ENCODE measurements around the gene NUDT2. TPM values are rescaled to one million over a fixed set of nuclear protein-coding genes. Genes with fewer than 3 reads are reported as not detected.

Gene NUDT2
- total RNA-seq, 1 experiment from 2014 or later = 17.8 TPM

DNA sequence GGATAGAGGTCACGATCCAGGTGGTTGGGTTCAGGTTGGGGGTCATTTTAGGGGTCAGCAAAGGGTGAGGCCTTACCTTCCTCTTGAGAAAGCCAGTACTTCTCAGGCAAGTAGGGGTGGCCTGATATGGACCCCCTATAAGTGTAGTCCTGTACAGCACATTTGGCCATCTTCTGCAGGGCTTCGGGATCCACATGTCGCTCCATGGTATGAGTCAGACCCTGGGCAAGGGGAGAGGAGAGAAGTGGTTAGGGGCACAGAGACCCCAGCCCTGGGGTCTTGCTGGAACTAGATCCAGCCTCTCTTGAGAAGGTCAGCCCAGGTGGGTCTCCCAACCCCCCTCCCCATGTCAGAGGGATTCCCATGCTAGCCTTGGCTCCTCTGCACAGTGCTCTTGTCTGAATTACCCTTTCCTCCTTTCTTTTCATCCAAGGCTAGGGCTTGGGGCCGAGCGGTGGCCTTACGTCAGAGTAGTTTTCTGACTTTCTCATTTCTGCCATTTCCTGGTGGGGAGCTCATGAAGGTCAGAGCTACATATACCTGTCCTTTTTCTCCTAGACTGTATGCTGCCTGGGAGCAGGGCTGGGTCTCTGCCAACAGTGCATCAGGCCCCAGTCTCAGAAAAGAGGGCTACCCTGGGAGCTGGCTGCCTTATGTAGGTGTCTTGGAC lies 56.3 kb downstream of the NUDT2 start (continued):
- no peak for TF ChIP-seq STAT6 (CRISPR knock-in tag; conservative IDR thresholded peaks at IDR 0.05; ENCODE audit: low read depth)
- TF ChIP-seq, protein P1, sequence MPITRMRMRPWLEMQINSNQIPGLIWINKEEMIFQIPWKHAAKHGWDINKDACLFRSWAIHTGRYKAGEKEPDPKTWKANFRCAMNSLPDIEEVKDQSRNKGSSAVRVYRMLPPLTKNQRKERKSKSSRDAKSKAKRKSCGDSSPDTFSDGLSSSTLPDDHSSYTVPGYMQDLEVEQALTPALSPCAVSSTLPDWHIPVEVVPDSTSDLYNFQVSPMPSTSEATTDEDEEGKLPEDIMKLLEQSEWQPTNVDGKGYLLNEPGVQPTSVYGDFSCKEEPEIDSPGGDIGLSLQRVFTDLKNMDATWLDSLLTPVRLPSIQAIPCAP (CRISPR knock-in tag; IDR thresholded peaks at IDR 0.05) = no peak
- no peak for TF ChIP-seq HMGA2 (CRISPR knock-in tag; IDR thresholded peaks at IDR 0.05)
- TF ChIP-seq E2F5 (CRISPR knock-in tag; IDR thresholded peaks at IDR 0.05) = no peak

GRCh38 chr9:34386656-34387055 lies 57.3 kb downstream of the NUDT2 start:
- POLR2A ChIA-PET = interaction anchor here (0.5 kb wide), 1 partner anchor 319 kb away, joined by 4 read pairs; no protein-coding TSS in a partner anchor
- no peak for DNase-seq (ENCODE audit: low spot score)
- Mint-ChIP-seq H3K4me1 (peaks cover 3% of the 10 kb centered on the region), H3K9me3 (no peaks in the 10 kb centered on the region), H3K27me3 (ENCODE audit: low read depth) (peaks cover 34% of the 10 kb centered on the region), H3K36me3 (no peaks in the 10 kb centered on the region), H3K4me3 (no peak overlapping the region), H3K27ac (no peak overlapping the region)
- TF ChIP-seq, protein P1 (CRISPR knock-in tag; IDR thresholded peaks at IDR 0.05) = no peak
- TF ChIP-seq KAT7 (CRISPR knock-in tag; IDR thresholded peaks at IDR 0.05; ENCODE audit: borderline replicate concordance) (no peak), ZNF263 (CRISPR knock-in tag; IDR thresholded peaks at IDR 0.05; ENCODE audit: low read depth) (no peak), ZMAT4 (CRISPR knock-in tag; IDR thresholded peaks at IDR 0.05) (no peak), GABPB1 (CRISPR knock-in tag; IDR thresholded peaks at IDR 0.05) (no peak), ZNF671 (CRISPR knock-in tag; IDR thresholded peaks at IDR 0.05) (no peak), ZNF219 (CRISPR knock-in tag; IDR thresholded peaks at IDR 0.05; ENCODE audit: borderline replicate concordance) (no peak), SMAD4 (CRISPR knock-in tag; IDR thresholded peaks at IDR 0.05) (no peak), ELF4 (CRISPR knock-in tag; IDR thresholded peaks at IDR 0.05; ENCODE audit: low read depth) (no peak), ATF6 (CRISPR knock-in tag; IDR thresholded peaks at IDR 0.05) (no peak), EMX1 (CRISPR knock-in tag; IDR thresholded peaks at IDR 0.05) (no peak)
- TF ChIP-seq, protein P2, sequence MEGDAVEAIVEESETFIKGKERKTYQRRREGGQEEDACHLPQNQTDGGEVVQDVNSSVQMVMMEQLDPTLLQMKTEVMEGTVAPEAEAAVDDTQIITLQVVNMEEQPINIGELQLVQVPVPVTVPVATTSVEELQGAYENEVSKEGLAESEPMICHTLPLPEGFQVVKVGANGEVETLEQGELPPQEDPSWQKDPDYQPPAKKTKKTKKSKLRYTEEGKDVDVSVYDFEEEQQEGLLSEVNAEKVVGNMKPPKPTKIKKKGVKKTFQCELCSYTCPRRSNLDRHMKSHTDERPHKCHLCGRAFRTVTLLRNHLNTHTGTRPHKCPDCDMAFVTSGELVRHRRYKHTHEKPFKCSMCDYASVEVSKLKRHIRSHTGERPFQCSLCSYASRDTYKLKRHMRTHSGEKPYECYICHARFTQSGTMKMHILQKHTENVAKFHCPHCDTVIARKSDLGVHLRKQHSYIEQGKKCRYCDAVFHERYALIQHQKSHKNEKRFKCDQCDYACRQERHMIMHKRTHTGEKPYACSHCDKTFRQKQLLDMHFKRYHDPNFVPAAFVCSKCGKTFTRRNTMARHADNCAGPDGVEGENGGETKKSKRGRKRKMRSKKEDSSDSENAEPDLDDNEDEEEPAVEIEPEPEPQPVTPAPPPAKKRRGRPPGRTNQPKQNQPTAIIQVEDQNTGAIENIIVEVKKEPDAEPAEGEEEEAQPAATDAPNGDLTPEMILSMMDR (IDR thresholded peaks at IDR 0.05) = no peak
- TF ChIP-seq, protein P3, sequence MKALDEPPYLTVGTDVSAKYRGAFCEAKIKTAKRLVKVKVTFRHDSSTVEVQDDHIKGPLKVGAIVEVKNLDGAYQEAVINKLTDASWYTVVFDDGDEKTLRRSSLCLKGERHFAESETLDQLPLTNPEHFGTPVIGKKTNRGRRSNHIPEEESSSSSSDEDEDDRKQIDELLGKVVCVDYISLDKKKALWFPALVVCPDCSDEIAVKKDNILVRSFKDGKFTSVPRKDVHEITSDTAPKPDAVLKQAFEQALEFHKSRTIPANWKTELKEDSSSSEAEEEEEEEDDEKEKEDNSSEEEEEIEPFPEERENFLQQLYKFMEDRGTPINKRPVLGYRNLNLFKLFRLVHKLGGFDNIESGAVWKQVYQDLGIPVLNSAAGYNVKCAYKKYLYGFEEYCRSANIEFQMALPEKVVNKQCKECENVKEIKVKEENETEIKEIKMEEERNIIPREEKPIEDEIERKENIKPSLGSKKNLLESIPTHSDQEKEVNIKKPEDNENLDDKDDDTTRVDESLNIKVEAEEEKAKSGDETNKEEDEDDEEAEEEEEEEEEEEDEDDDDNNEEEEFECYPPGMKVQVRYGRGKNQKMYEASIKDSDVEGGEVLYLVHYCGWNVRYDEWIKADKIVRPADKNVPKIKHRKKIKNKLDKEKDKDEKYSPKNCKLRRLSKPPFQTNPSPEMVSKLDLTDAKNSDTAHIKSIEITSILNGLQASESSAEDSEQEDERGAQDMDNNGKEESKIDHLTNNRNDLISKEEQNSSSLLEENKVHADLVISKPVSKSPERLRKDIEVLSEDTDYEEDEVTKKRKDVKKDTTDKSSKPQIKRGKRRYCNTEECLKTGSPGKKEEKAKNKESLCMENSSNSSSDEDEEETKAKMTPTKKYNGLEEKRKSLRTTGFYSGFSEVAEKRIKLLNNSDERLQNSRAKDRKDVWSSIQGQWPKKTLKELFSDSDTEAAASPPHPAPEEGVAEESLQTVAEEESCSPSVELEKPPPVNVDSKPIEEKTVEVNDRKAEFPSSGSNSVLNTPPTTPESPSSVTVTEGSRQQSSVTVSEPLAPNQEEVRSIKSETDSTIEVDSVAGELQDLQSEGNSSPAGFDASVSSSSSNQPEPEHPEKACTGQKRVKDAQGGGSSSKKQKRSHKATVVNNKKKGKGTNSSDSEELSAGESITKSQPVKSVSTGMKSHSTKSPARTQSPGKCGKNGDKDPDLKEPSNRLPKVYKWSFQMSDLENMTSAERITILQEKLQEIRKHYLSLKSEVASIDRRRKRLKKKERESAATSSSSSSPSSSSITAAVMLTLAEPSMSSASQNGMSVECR (CRISPR knock-in tag; IDR thresholded peaks at IDR 0.05; ENCODE audit: borderline replicate concordance) = no peak
- no peak for ATAC-seq
- CTCF ChIA-PET = interaction anchor here (0.8 kb wide), 1 partner anchor 13 kb away, joined by 4 read pairs; no protein-coding TSS in a partner anchor

Measured in WTC11 (cell line).